ENCODE measurements around the gene SLC12A5.
"Not testable (repeated sequence)": the region's sequence is repeated elsewhere in the genome, so short reads cannot be mapped to it uniquely, and the experiment has no call there.

Gene SLC12A5

DNA sequence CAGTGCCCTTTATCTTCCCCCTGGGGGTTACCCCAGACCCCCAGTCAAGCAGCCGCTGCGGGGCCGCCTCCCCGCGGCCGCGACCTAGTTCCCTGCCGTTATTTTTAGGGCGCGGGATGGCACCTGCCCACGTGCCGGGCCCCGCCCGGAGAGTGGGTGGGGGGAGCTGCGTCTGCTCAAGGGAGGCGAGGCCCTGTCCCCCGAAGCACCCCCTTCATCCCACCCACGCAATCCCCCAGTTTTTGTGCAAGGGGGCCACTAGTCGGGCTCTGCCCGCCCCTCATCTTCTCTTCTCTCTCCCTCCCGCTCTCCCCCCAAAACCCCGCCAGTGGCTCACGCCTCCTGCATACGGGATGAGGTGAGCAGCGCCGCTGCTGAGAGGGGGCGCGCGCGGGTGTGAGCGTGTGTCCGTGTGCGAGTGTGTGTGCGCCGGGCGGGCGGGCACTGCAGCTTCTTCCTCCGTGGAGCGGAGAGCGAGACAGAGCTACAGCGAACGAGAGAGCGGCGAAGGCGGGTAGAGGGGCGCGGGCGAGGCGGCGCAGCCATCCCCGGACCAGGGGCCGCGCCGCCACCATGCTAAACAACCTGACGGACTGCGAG is at the start of gene SLC12A5:
Gene SLC12A5 (plus strand): TSS at position 444 of the 600 bp plus-strand sequence. CDS start 130 bp downstream, at position 574.
- Histone ChIP-seq H3K36me3 (ENCODE audit: control insufficient read depth in 1 of 2, insufficient read depth in 2 of 2, low read length in 2 of 2) (no peaks in the 10 kb centered on the region), H3K27me3 (ENCODE audit: low read depth, low read length) (peaks cover 58% of the 10 kb centered on the region), H3K4me3 (ENCODE audit: low read depth in 1 of 2, low read length in 2 of 2) (no peak within 1 kb of the TSS), H3K27ac (ENCODE audit: low read length) (no peak within 1 kb of the TSS), H3K9me3 (ENCODE audit: control insufficient read depth in 1 of 2, low read length in 2 of 2) (no peaks in the 10 kb centered on the region), H3K4me1 (ENCODE audit: control insufficient read depth in 1 of 2, insufficient read depth in 2 of 2, low read length in 2 of 2) (peaks cover 0 to 9% of the 10 kb centered on the region in 2 donors)

DNA sequence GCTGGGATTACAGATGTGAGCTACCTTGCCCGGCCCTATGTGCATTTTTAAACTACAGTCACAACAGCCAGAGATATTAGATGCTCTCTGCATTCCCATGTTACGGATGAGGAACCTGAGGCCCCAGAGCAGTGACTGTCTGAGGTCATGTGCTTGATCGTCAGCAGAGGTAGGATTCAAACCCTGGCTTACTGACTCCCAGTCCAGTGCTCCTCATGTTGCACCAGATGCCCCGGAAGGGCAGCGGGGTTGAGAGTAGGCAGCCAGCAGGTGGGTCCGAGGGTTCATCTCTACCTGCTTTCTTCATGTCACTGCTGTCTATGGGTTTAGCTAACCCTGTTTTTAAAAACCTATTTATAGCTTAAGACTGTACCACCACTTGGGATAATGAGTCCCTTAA is 47.8 kb upstream of the SLC12A5 start:
- H3K36me3 ChIP-seq (ENCODE audit: control insufficient read depth in 1 of 2, insufficient read depth in 2 of 2, low read length in 2 of 2) = no peaks in the 10 kb centered on the region
- H3K27me3 ChIP-seq (ENCODE audit: low read depth, low read length) = no peaks in the 10 kb centered on the region
- no peak overlapping the region for H3K27ac ChIP-seq (ENCODE audit: low read length)
- no peaks in the 10 kb centered on the region for H3K4me1 ChIP-seq (ENCODE audit: control insufficient read depth in 1 of 2, insufficient read depth in 2 of 2, low read length in 2 of 2)
- no peaks in the 10 kb centered on the region for H3K9me3 ChIP-seq (ENCODE audit: control insufficient read depth in 1 of 2, low read length in 2 of 2)
- no peak overlapping the region for H3K4me3 ChIP-seq (ENCODE audit: low read depth in 1 of 2, low read length in 2 of 2)

DNA sequence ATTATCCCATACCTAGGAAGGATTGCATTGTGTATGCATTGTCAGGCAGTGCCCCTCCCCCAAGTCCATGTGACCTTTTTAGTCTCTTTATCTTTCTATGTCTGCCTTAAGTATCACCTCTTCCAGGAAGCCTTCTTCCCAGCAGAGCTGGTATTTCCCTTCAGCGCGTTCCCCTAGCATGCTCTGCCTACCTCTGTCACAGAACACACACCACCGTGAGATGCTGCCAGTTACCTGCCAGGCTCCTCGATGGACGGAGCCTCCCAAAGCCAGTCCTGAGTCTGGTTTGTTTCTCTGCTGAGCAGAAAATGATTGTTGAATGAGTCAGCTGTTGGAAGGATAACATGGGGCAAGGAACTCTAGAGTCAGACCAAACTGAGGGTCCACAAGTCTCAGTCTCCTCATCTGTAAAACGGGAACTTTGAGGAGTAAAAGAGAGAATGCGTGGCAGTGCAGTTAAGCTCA is 45.7 kb upstream of the SLC12A5 start:
- H3K27ac ChIP-seq (ENCODE audit: low read length) = no peak overlapping the region
- no peaks in the 10 kb centered on the region for H3K27me3 ChIP-seq (ENCODE audit: low read depth, low read length)
- no peaks in the 10 kb centered on the region for H3K9me3 ChIP-seq (ENCODE audit: control insufficient read depth in 1 of 2, low read length in 2 of 2)
- H3K36me3 ChIP-seq (ENCODE audit: control insufficient read depth in 1 of 2, insufficient read depth in 2 of 2, low read length in 2 of 2) = no peaks in the 10 kb centered on the region
- no peaks in the 10 kb centered on the region for H3K4me1 ChIP-seq (ENCODE audit: control insufficient read depth in 1 of 2, insufficient read depth in 2 of 2, low read length in 2 of 2)
- H3K4me3 ChIP-seq (ENCODE audit: low read depth in 1 of 2, low read length in 2 of 2) = no peak overlapping the region

GRCh38 chr20:45985573-45985972 is 43.4 kb upstream of the SLC12A5 start:
- H3K27ac ChIP-seq (ENCODE audit: low read length) = no peak overlapping the region
- H3K4me1 ChIP-seq (ENCODE audit: control insufficient read depth in 1 of 2, insufficient read depth in 2 of 2, low read length in 2 of 2) = no peaks in the 10 kb centered on the region
- no peak overlapping the region for H3K4me3 ChIP-seq (ENCODE audit: low read depth in 1 of 2, low read length in 2 of 2)
- H3K9me3 ChIP-seq (ENCODE audit: control insufficient read depth in 1 of 2, low read length in 2 of 2) = no peaks in the 10 kb centered on the region
- H3K36me3 ChIP-seq (ENCODE audit: control insufficient read depth in 1 of 2, insufficient read depth in 2 of 2, low read length in 2 of 2) = no peaks in the 10 kb centered on the region
- no peaks in the 10 kb centered on the region for H3K27me3 ChIP-seq (ENCODE audit: low read depth, low read length)

DNA sequence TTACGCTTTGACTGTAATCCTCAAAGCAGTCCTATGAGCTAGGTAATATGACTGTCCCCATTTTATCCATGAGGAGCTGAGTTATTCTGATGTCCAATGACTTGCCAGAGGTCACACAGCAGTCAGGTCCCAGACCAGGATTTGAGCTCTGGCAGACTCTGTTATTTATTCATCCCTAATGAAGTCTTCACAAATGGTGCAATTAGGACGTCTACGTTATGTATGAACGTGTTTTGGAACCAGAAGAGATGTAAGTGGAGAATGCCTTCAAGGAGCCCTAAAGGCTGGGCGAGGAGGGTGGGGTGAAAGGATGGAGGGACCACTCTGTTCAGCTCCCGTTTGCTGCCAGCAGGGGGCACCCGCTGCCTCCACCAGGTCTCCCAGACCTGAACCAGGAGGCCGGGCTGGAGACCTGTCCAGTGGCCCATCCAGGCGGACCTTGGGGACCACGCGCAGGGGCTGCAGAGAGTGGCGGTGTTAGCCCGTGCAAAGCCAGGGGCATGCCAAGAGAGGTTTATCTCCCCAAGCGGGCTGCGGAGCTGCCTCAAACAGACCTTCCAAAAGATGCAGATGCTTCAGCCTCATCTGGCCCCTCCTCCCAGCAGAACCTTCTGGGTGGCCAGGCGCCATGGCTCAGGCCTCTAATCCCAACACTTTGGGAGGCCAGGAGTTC is 41.8 kb upstream of the SLC12A5 start:
- Histone ChIP-seq H3K4me3 (ENCODE audit: low read depth in 1 of 2, low read length in 2 of 2) (no peak overlapping the region), H3K9me3 (ENCODE audit: control insufficient read depth in 1 of 2, low read length in 2 of 2) (no peaks in the 10 kb centered on the region)

DNA sequence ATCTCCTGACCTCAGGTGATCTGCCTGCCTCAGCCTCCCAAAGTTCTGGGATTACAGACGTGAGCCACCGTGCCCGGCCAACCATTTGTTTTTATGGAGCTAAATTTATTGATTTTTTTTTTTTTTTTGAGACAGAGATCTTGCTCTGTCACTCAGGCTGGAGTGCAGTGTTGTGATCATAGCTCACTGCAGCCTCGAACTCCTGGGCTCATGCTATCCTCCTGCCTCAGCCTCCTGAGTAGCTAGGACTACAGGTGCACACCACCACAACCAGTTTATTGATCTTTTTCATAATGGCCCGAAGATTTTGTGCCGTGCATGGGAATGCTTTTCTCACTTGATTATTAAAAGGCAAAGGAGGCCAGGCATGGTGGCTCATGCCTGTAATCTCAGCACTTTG is 40.2 kb upstream of the SLC12A5 start:
- H3K9me3 ChIP-seq (ENCODE audit: control insufficient read depth in 1 of 2, low read length in 2 of 2); H3K27me3 ChIP-seq (ENCODE audit: low read depth, low read length); H3K36me3 ChIP-seq (ENCODE audit: control insufficient read depth in 1 of 2, insufficient read depth in 2 of 2, low read length in 2 of 2); H3K4me3 ChIP-seq (ENCODE audit: low read depth in 1 of 2, low read length in 2 of 2); H3K27ac ChIP-seq (ENCODE audit: low read length); H3K4me1 ChIP-seq (ENCODE audit: control insufficient read depth in 1 of 2, insufficient read depth in 2 of 2, low read length in 2 of 2): not testable (repeated sequence)

More for the DNA sequence above, 41.8 kb upstream of the SLC12A5 start:
- H3K27me3 ChIP-seq (ENCODE audit: low read depth, low read length) = no peaks in the 10 kb centered on the region
- no peak overlapping the region for H3K27ac ChIP-seq (ENCODE audit: low read length)
- no peaks in the 10 kb centered on the region for H3K36me3 ChIP-seq (ENCODE audit: control insufficient read depth in 1 of 2, insufficient read depth in 2 of 2, low read length in 2 of 2)
- H3K4me1 ChIP-seq (ENCODE audit: control insufficient read depth in 1 of 2, insufficient read depth in 2 of 2, low read length in 2 of 2) = no peaks in the 10 kb centered on the region

DNA sequence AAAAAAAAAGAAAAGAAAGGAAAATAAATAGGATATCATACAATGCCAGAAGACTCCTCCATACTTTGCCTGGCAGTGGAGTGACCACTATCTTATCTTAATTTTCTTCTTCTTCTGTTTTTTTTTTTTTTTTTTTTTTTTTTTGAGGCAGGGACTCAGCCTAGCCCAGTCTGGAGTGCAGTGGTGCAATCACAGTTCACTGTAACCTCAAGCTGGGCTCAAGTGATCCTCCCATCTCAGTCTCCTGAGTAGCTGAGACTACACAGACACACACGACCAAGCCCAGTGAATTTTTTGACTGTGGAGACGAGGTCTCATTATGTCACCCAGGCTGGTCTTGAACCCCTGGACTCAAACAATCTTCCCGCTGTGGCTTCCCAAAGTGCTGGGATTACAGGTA is 37.4 kb upstream of the SLC12A5 start:
- Histone ChIP-seq H3K4me3 (ENCODE audit: low read depth in 1 of 2, low read length in 2 of 2) (no peak overlapping the region), H3K27me3 (ENCODE audit: low read depth, low read length) (no peaks in the 10 kb centered on the region), H3K4me1 (ENCODE audit: control insufficient read depth in 1 of 2, insufficient read depth in 2 of 2, low read length in 2 of 2) (no peaks in the 10 kb centered on the region), H3K36me3 (ENCODE audit: control insufficient read depth in 1 of 2, insufficient read depth in 2 of 2, low read length in 2 of 2) (no peaks in the 10 kb centered on the region), H3K9me3 (ENCODE audit: control insufficient read depth in 1 of 2, low read length in 2 of 2) (no peaks in the 10 kb centered on the region), H3K27ac (ENCODE audit: low read length) (no peak overlapping the region)

DNA sequence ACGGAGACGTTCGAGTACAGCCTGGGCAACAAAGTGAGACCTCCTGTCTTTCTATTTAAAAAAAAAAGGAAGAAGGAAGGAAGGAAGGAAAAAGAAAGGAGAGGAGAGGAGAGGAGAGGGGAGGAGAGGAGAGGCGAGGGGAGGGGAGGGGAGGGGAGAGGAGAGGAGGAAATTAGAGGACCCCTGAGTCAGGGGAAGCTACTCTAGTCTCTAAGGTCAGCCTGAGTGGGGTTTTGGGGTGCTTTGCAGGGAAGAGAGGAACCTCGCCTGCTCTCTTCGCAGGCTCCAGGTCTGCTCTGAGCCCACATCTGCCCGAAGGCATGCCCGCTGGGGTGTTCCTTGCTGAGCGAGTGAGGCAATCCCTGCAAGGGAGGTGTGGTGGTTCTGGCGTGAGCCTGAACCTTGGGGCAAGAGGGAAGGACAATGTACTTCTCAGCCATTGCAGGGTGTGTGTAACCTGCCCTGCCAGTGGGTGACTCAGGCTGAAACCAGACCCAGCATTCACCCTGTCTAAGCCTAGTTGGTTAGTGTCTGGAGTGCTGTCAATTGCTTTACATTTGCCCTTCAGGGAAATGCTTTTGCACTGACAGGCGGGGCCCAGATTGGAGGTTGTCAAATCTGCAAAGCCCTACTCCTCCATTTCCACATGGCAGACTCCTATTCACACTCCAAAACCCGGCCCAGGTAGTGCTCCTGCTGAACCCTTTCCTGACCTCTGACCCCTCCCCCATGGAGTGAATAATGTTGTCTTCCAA is 35.6 kb upstream of the SLC12A5 start:
- Histone ChIP-seq H3K36me3 (ENCODE audit: control insufficient read depth in 1 of 2, insufficient read depth in 2 of 2, low read length in 2 of 2) (no peaks in the 10 kb centered on the region), H3K4me3 (ENCODE audit: low read depth in 1 of 2, low read length in 2 of 2) (no peak overlapping the region), H3K27ac (ENCODE audit: low read length) (no peak overlapping the region), H3K9me3 (ENCODE audit: control insufficient read depth in 1 of 2, low read length in 2 of 2) (no peaks in the 10 kb centered on the region), H3K27me3 (ENCODE audit: low read depth, low read length) (no peaks in the 10 kb centered on the region), H3K4me1 (ENCODE audit: control insufficient read depth in 1 of 2, insufficient read depth in 2 of 2, low read length in 2 of 2) (no peaks in the 10 kb centered on the region)

DNA sequence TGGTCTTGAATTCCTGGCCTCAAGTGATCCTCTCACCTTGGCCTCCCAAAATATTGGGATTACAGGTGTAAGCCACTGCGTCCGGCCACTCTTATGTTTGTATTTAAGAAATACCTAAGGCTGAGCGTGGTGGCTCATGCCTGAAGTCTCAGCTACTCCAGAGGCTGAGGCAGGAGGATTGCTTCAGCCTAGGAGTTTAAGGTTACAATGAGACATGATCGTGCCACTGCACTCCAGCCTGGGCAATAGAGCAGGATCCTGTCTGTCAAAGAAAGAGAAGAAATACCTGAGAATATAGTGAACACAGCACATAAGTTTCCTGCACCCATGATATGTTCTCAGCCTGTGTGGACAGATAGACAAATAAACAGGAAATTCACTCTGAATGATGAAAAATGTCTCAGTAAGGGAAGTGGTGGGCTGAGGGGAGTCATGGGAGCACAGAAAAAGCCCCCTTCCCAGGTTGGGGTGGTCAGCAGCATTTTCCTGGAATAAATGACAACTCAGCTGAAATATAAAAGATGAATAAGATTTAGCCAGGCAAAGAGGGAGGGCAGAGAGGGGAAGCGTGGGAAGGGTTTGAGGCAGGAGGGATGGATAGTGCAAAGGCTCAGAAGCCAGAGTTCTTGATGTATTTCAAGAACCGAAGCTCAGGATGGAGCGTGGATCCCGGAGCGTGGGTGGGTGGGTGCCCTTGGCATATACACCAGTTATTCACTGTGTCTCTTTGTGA is 34.1 kb upstream of the SLC12A5 start:
- H3K4me1 ChIP-seq (ENCODE audit: control insufficient read depth in 1 of 2, insufficient read depth in 2 of 2, low read length in 2 of 2) = no peaks in the 10 kb centered on the region
- no peak overlapping the region for H3K4me3 ChIP-seq (ENCODE audit: low read depth in 1 of 2, low read length in 2 of 2)
- no peaks in the 10 kb centered on the region for H3K36me3 ChIP-seq (ENCODE audit: control insufficient read depth in 1 of 2, insufficient read depth in 2 of 2, low read length in 2 of 2)
- no peaks in the 10 kb centered on the region for H3K27me3 ChIP-seq (ENCODE audit: low read depth, low read length)
- H3K9me3 ChIP-seq (ENCODE audit: control insufficient read depth in 1 of 2, low read length in 2 of 2) = no peaks in the 10 kb centered on the region
- H3K27ac ChIP-seq (ENCODE audit: low read length) = no peak overlapping the region

GRCh38 chr20:45995495-45996097 is 33.4 kb upstream of the SLC12A5 start:
- H3K36me3 ChIP-seq (ENCODE audit: control insufficient read depth in 1 of 2, insufficient read depth in 2 of 2, low read length in 2 of 2); H3K27me3 ChIP-seq (ENCODE audit: low read depth, low read length); H3K9me3 ChIP-seq (ENCODE audit: control insufficient read depth in 1 of 2, low read length in 2 of 2); H3K4me3 ChIP-seq (ENCODE audit: low read depth in 1 of 2, low read length in 2 of 2); H3K4me1 ChIP-seq (ENCODE audit: control insufficient read depth in 1 of 2, insufficient read depth in 2 of 2, low read length in 2 of 2); H3K27ac ChIP-seq (ENCODE audit: low read length): not testable (repeated sequence)

DNA sequence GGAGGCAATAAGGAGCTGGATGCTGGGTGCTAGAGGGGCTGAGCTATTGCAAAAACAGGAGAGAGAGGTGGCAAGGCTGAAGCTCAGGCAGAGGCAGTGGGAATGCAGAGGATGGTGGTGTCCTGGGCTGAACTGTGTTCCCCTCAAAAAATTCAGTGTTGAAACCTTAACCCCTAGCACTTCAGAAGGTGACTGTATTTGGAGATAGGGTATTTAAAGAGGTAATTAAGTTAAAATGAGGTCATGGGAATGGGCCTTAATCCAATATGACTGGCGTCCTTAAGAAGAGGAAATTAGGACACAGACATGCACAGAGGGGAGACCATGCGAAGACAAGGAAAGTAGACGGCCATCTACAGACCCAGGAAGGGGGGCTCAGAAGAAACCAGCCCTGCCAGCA is 31.8 kb upstream of the SLC12A5 start:
- no peak overlapping the region for H3K27ac ChIP-seq (ENCODE audit: low read length)
- no peaks in the 10 kb centered on the region for H3K9me3 ChIP-seq (ENCODE audit: control insufficient read depth in 1 of 2, low read length in 2 of 2)
- peaks cover 0 to 4% of the 10 kb centered on the region in 2 donors for H3K4me1 ChIP-seq (ENCODE audit: control insufficient read depth in 1 of 2, insufficient read depth in 2 of 2, low read length in 2 of 2)
- no peak overlapping the region for H3K4me3 ChIP-seq (ENCODE audit: low read depth in 1 of 2, low read length in 2 of 2)
- H3K27me3 ChIP-seq (ENCODE audit: low read depth, low read length) = peaks cover 4% of the 10 kb centered on the region
- H3K36me3 ChIP-seq (ENCODE audit: control insufficient read depth in 1 of 2, insufficient read depth in 2 of 2, low read length in 2 of 2) = no peaks in the 10 kb centered on the region

Data from muscle layer of duodenum (tissue), 2 donors.